ENCODE measurements around the gene GAB2.

The GAB2 gene

GRCh38 chr11:78449866-78450265, 32.2 kb upstream of the GAB2 start:
- Histone ChIP-seq H3K4me3 (ENCODE audit: low read depth, low read length) (no peak overlapping the region), H3K9ac (ENCODE audit: low read depth, low read length) (no peak overlapping the region), H3K4me1 (ENCODE audit: control insufficient read depth, insufficient read depth, low read length) (no peaks in the 10 kb centered on the region), H3K27me3 (ENCODE audit: control insufficient read depth, insufficient read depth, low read length) (no peaks in the 10 kb centered on the region), H3K36me3 (ENCODE audit: control insufficient read depth, insufficient read depth, low read length) (no peaks in the 10 kb centered on the region), H3K9me3 (ENCODE audit: control insufficient read depth, insufficient read depth, low read length) (no peaks in the 10 kb centered on the region)

GRCh38 chr11:78446210-78446609, 28.6 kb upstream of the GAB2 start:
- H3K36me3 ChIP-seq (ENCODE audit: control insufficient read depth, insufficient read depth, low read length) = no peaks in the 10 kb centered on the region
- no peaks in the 10 kb centered on the region for H3K27me3 ChIP-seq (ENCODE audit: control insufficient read depth, insufficient read depth, low read length)
- no peak overlapping the region for H3K4me3 ChIP-seq (ENCODE audit: low read depth, low read length)
- no peak overlapping the region for H3K9ac ChIP-seq (ENCODE audit: low read depth, low read length)
- H3K9me3 ChIP-seq (ENCODE audit: control insufficient read depth, insufficient read depth, low read length) = no peaks in the 10 kb centered on the region
- no peaks in the 10 kb centered on the region for H3K4me1 ChIP-seq (ENCODE audit: control insufficient read depth, insufficient read depth, low read length)

- H3K4me3 ChIP-seq (ENCODE audit: low read depth, low read length) = no peak overlapping the region
- H3K9me3 ChIP-seq (ENCODE audit: control insufficient read depth, insufficient read depth, low read length) = no peaks in the 10 kb centered on the region
- no peaks in the 10 kb centered on the region for H3K4me1 ChIP-seq (ENCODE audit: control insufficient read depth, insufficient read depth, low read length)
- no peaks in the 10 kb centered on the region for H3K36me3 ChIP-seq (ENCODE audit: control insufficient read depth, insufficient read depth, low read length)
- no peaks in the 10 kb centered on the region for H3K27me3 ChIP-seq (ENCODE audit: control insufficient read depth, insufficient read depth, low read length)
- H3K9ac ChIP-seq (ENCODE audit: low read depth, low read length) = no peak overlapping the region
These were observed 27.1 kb upstream of the GAB2 start for GRCh38 chr11:78444726-78445125.

- H3K9me3 ChIP-seq (ENCODE audit: control insufficient read depth, insufficient read depth, low read length) = no peaks in the 10 kb centered on the region
- no peak overlapping the region for H3K9ac ChIP-seq (ENCODE audit: low read depth, low read length)
- no peaks in the 10 kb centered on the region for H3K4me1 ChIP-seq (ENCODE audit: control insufficient read depth, insufficient read depth, low read length)
- no peaks in the 10 kb centered on the region for H3K27me3 ChIP-seq (ENCODE audit: control insufficient read depth, insufficient read depth, low read length)
- no peaks in the 10 kb centered on the region for H3K36me3 ChIP-seq (ENCODE audit: control insufficient read depth, insufficient read depth, low read length)
- H3K4me3 ChIP-seq (ENCODE audit: low read depth, low read length) = no peak overlapping the region
These were observed 24.3 kb upstream of the GAB2 start for GRCh38 chr11:78441956-78442355.

- Histone ChIP-seq H3K9ac (ENCODE audit: low read depth, low read length) (no peak overlapping the region), H3K4me3 (ENCODE audit: low read depth, low read length) (no peak overlapping the region), H3K36me3 (ENCODE audit: control insufficient read depth, insufficient read depth, low read length) (no peaks in the 10 kb centered on the region), H3K4me1 (ENCODE audit: control insufficient read depth, insufficient read depth, low read length) (no peaks in the 10 kb centered on the region), H3K27me3 (ENCODE audit: control insufficient read depth, insufficient read depth, low read length) (no peaks in the 10 kb centered on the region), H3K9me3 (ENCODE audit: control insufficient read depth, insufficient read depth, low read length) (no peaks in the 10 kb centered on the region)
These were observed 20.8 kb upstream of the GAB2 start for GRCh38 chr11:78438298-78438975.

- H3K9ac ChIP-seq (ENCODE audit: low read depth, low read length) = no peak overlapping the region
- H3K4me3 ChIP-seq (ENCODE audit: low read depth, low read length) = no peak overlapping the region
- no peaks in the 10 kb centered on the region for H3K4me1 ChIP-seq (ENCODE audit: control insufficient read depth, insufficient read depth, low read length)
- no peaks in the 10 kb centered on the region for H3K27me3 ChIP-seq (ENCODE audit: control insufficient read depth, insufficient read depth, low read length)
- H3K9me3 ChIP-seq (ENCODE audit: control insufficient read depth, insufficient read depth, low read length) = no peaks in the 10 kb centered on the region
- H3K36me3 ChIP-seq (ENCODE audit: control insufficient read depth, insufficient read depth, low read length) = no peaks in the 10 kb centered on the region
These were observed 15.3 kb upstream of the GAB2 start for GRCh38 chr11:78432956-78433355.

- Histone ChIP-seq H3K27me3 (ENCODE audit: control insufficient read depth, insufficient read depth, low read length) (no peaks in the 10 kb centered on the region), H3K4me1 (ENCODE audit: control insufficient read depth, insufficient read depth, low read length) (no peaks in the 10 kb centered on the region), H3K9ac (ENCODE audit: low read depth, low read length) (no peak overlapping the region)
These were observed 14.5 kb upstream of the GAB2 start for GRCh38 chr11:78432058-78432515.

GRCh38 chr11:78429660-78430059, 12.0 kb upstream of the GAB2 start:
- no peaks in the 10 kb centered on the region for H3K36me3 ChIP-seq (ENCODE audit: control insufficient read depth, insufficient read depth, low read length)
- H3K9ac ChIP-seq (ENCODE audit: low read depth, low read length) = no peak overlapping the region
- H3K4me1 ChIP-seq (ENCODE audit: control insufficient read depth, insufficient read depth, low read length) = no peaks in the 10 kb centered on the region
- no peak overlapping the region for H3K4me3 ChIP-seq (ENCODE audit: low read depth, low read length)
- no peaks in the 10 kb centered on the region for H3K27me3 ChIP-seq (ENCODE audit: control insufficient read depth, insufficient read depth, low read length)
- H3K9me3 ChIP-seq (ENCODE audit: control insufficient read depth, insufficient read depth, low read length) = no peaks in the 10 kb centered on the region

More at GRCh38 chr11:78432058-78432515, 14.5 kb upstream of the GAB2 start:
- Histone ChIP-seq H3K36me3 (ENCODE audit: control insufficient read depth, insufficient read depth, low read length) (no peaks in the 10 kb centered on the region), H3K9me3 (ENCODE audit: control insufficient read depth, insufficient read depth, low read length) (no peaks in the 10 kb centered on the region), H3K4me3 (ENCODE audit: low read depth, low read length) (no peak overlapping the region)

- H3K9ac ChIP-seq (ENCODE audit: low read depth, low read length) = no peak overlapping the region
- no peaks in the 10 kb centered on the region for H3K36me3 ChIP-seq (ENCODE audit: control insufficient read depth, insufficient read depth, low read length)
- H3K9me3 ChIP-seq (ENCODE audit: control insufficient read depth, insufficient read depth, low read length) = no peaks in the 10 kb centered on the region
- H3K4me3 ChIP-seq (ENCODE audit: low read depth, low read length) = no peak overlapping the region
- H3K27me3 ChIP-seq (ENCODE audit: control insufficient read depth, insufficient read depth, low read length) = no peaks in the 10 kb centered on the region
- H3K4me1 ChIP-seq (ENCODE audit: control insufficient read depth, insufficient read depth, low read length) = no peaks in the 10 kb centered on the region
These were observed 11.6 kb upstream of the GAB2 start for GRCh38 chr11:78429209-78429608.

- Histone ChIP-seq H3K4me1 (ENCODE audit: control insufficient read depth, insufficient read depth, low read length) (no peaks in the 10 kb centered on the region), H3K9ac (ENCODE audit: low read depth, low read length) (no peak overlapping the region), H3K27me3 (ENCODE audit: control insufficient read depth, insufficient read depth, low read length) (no peaks in the 10 kb centered on the region), H3K9me3 (ENCODE audit: control insufficient read depth, insufficient read depth, low read length) (no peaks in the 10 kb centered on the region), H3K36me3 (ENCODE audit: control insufficient read depth, insufficient read depth, low read length) (no peaks in the 10 kb centered on the region), H3K4me3 (ENCODE audit: low read depth, low read length) (no peak overlapping the region)
These were observed 11.2 kb upstream of the GAB2 start for GRCh38 chr11:78428773-78429172.

- Histone ChIP-seq H3K4me1 (ENCODE audit: control insufficient read depth, insufficient read depth, low read length) (no peaks in the 10 kb centered on the region), H3K36me3 (ENCODE audit: control insufficient read depth, insufficient read depth, low read length) (no peaks in the 10 kb centered on the region), H3K9me3 (ENCODE audit: control insufficient read depth, insufficient read depth, low read length) (no peaks in the 10 kb centered on the region), H3K27me3 (ENCODE audit: control insufficient read depth, insufficient read depth, low read length) (no peaks in the 10 kb centered on the region), H3K9ac (ENCODE audit: low read depth, low read length) (no peak overlapping the region), H3K4me3 (ENCODE audit: low read depth, low read length) (no peak overlapping the region)
These were observed 10.6 kb upstream of the GAB2 start for GRCh38 chr11:78428266-78428636.

GRCh38 chr11:78427615-78428265, 10.1 kb upstream of the GAB2 start:
- Histone ChIP-seq H3K4me3 (ENCODE audit: low read depth, low read length) (no peak overlapping the region), H3K9me3 (ENCODE audit: control insufficient read depth, insufficient read depth, low read length) (no peaks in the 10 kb centered on the region), H3K27me3 (ENCODE audit: control insufficient read depth, insufficient read depth, low read length) (no peaks in the 10 kb centered on the region), H3K4me1 (ENCODE audit: control insufficient read depth, insufficient read depth, low read length) (no peaks in the 10 kb centered on the region), H3K9ac (ENCODE audit: low read depth, low read length) (no peak overlapping the region), H3K36me3 (ENCODE audit: control insufficient read depth, insufficient read depth, low read length) (no peaks in the 10 kb centered on the region)

All from iPS-15b (cell line).